ENCODE measurements around the gene ESD.

- TF ChIP-seq CTCF (IDR thresholded peaks at IDR 0.05; ENCODE audit: insufficient read depth, low read length, poor library complexity, severe bottlenecking) (no peak), EZH2phosphoT487 (conservative IDR thresholded peaks at IDR 0.05; ENCODE audit: low read length) (no peak)
These were observed 44.9 kb downstream of the ESD start for GRCh38 chr13:46751811-46752635.

All from SU-DHL-6 (cell line).